HG03097 (cell line): ENCODE data around the gene TNRC6A.
"Not testable (repeated sequence)": the region's sequence is repeated elsewhere in the genome, so short reads cannot be mapped to it uniquely, and the experiment has no call there.

Experiments
- ATAC-seq: cut with Tn5 transposase; IDR thresholded peaks from one replicate; pipeline ENCODE4 v1.9.1; 2021; ENCODE audit not compliant: unreplicated experiment, low FRiP score

TNRC6A gene

DNA sequence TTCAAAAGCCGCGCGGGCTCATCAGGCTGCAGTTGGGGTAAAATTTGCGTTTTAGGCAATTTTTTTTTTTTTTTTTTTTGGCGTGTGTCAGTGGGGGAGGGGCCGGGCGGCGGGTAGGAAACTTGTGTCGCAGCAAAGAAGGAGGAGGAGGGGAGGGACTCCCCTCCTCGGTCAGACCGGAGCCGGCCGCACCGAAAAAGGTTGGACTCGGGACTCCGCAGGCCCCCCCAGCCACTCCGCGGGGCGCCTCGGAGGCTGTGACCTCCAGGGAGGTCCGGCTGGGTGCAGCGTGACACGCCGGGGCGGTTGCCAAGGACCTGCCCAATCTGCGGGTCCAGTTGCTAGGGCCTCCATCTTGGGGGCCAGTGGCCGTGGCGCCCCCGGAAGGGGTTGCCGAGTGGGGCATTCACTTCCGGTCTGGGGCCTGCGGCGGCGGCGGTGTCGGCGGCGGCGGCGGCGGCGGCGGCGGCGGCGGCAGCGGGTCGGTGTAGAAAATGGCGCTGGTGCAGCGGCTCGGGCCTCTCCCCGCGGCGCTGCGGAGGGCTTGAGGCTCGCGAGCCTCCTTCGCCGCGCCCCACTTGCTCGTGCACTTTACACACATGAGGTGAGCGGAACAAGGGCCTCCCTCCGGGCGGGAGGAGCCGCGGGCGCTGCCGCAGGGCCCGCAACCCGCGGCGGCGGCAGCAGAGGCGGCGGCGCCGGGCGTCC, at the start of gene TNRC6A:
TNRC6A (plus strand) TSS at position 409 of the 708 bp plus-strand sequence; CDS start at position 600, 191 bp downstream.
- ATAC-seq, result peak; percentile 85

DNA sequence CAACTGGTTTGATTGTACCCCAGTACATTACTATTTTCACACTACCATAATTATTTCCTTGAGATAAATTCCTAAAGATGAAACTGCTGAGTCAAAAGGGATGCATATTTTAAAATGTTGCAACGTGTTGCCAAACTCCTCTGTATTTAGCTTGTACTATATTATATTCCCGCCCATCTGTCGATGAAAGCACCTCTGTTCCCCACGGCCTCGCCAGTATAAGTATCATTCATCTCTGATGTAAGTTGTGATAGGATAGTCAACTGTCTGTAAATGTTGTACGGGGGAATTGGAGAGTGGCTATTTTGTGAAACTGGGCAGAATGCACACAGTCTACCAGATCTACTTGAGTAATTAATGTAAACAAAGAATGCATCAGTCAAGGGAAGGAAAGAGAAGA, 47.7 kb upstream of the TNRC6A start:
- no peak for ATAC-seq

- ATAC-seq, result no peak
Observed at GRCh38 chr16:24683250-24683649, 46.2 kb upstream of the TNRC6A start.

- no peak for ATAC-seq
Observed at GRCh38 chr16:24683847-24684493, 45.5 kb upstream of the TNRC6A start.

GRCh38 chr16:24685539-24686432, 43.7 kb upstream of the TNRC6A start:
- no peak for ATAC-seq

DNA sequence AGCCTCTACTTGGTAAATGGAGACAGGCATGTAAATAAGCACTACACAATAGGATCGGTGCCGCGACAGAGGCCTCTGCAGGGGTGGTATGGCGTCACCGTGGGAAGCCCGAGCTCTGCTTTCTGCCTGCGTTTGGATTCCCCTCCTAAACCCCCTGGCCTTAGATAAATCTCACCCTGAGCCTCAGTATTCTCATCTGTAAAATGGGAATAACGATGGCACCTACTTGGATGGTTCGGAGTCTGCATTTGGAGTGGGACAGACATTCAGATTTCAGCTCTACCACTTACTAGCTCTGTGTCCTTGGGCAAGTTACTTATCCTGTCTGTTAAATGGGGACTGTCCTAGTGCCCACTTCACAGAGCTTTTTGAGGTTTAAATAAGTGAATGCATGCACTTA, 42.8 kb upstream of the TNRC6A start:
- ATAC-seq, result no peak

GRCh38 chr16:24688359-24688758, 41.1 kb upstream of the TNRC6A start:
- ATAC-seq, result no peak

- no peak for ATAC-seq
Observed at GRCh38 chr16:24689128-24689527, 40.3 kb upstream of the TNRC6A start.

- ATAC-seq, result no peak
Observed at GRCh38 chr16:24692854-24693253, 36.6 kb upstream of the TNRC6A start.

- ATAC-seq, result no peak
Observed at GRCh38 chr16:24694931-24695330, 34.5 kb upstream of the TNRC6A start.

- no peak for ATAC-seq
Observed at GRCh38 chr16:24696699-24697098, 32.8 kb upstream of the TNRC6A start.

GRCh38 chr16:24698308-24698707, 31.1 kb upstream of the TNRC6A start:
- no peak for ATAC-seq

DNA sequence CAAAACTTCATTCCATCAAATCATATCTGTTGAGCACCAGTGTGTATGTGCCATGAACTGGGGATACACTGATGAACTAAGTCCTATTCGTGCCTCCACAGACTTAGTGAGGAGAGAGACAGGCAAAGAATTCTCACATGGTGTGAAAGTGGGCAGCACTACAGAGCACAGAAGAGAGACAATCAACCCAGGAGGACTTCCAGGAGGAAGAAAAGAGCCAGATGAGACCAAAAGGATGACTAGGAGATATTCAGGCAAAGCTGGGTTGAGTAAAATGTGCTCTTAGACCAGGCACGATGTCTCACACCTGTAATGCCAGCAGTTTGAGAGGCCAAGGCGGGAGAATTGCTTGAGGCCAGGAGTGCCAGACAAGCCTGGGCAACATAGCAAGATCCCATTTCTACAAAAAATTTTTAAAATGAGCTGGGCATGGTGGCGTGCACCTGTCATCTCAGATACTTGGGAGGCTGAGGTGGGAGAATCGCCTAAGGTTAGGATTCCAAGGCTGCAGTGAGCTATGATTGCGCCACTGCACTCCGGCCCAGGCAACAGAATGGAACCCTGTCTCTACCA, 30.2 kb upstream of the TNRC6A start:
- ATAC-seq, result no peak

- ATAC-seq, result no peak
Observed at GRCh38 chr16:24700549-24701392, 28.7 kb upstream of the TNRC6A start.

GRCh38 chr16:24701521-24701951, 27.9 kb upstream of the TNRC6A start:
- no peak for ATAC-seq

GRCh38 chr16:24707760-24708159, 21.7 kb upstream of the TNRC6A start:
- ATAC-seq, result not testable (repeated sequence)

DNA sequence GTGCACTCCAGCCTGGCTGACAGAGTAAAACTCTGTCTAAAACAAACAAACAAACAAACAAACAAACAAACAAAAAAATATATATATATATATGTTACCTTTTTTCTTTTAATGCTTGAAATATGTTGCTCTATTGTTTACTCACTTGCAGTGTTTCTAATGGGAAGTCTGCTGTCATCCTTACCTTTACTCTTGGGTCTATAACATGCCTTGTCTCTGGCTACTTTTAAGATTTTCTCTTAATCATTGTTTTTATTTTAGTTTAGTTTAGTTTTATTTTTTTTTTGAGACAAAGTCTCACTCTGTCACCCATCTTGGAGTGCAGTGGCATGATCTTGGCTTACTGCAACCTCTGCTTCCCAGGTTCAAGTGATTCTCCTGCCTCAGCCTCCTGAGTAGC, 16.1 kb upstream of the TNRC6A start:
- ATAC-seq, result no peak

DNA sequence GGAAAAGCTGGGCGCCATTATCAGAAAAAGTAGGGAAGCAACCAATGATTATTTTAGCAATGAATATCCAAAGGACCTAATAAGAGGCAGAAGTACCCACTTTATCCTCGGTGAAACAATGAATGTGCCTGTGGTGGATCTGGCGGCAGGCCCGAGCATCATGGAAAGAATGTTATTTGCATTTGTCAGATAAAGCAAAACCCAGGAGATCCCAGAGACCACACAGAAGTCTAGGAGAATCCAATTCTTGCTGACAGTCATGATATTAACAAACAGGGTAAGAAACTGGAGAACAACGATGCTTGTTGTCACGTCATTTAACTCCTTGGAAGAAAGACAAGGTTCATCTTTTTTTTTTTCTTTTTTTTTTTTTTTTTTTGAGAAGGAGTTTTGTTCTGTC, 12.0 kb upstream of the TNRC6A start:
- no peak for ATAC-seq

GRCh38 chr16:24718967-24719521, 10.4 kb upstream of the TNRC6A start:
- ATAC-seq, result no peak

DNA sequence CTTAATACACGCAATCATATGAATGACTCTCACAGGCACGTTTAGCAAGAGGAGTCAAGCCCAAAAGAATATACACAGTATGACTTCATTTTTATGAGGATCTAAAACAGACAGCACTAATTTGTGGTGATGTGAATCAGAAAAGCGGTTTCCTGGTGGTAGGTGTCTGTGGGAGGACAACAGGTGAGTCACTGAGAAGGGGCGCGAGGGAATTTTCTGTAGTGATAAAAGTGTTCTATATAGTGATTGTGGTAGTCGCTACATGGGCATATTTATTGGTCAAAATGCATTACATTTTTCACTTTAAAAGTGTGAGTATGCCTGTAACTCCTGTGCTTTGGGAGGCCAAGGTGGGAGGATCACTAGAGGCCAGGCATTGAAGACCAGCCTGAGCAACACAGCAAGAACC, 7.6 kb upstream of the TNRC6A start:
- no peak for ATAC-seq
